GM18868 (cell line): ENCODE measurements around the gene BZW2.
"Not testable (repeated sequence)": the region's sequence is repeated elsewhere in the genome, so short reads cannot be mapped to it uniquely, and the experiment has no call there.

Experiments
- ATAC-seq: cut with Tn5 transposase; IDR thresholded peaks from one replicate; pipeline ENCODE4 v1.9.1; 2021; ENCODE audit warnings: mild to moderate bottlenecking, moderate library complexity; ENCODE audit not compliant: unreplicated experiment

BZW2 gene

GRCh38 chr7:16670021-16670420 lies 24.0 kb downstream of the BZW2 start:
- ATAC-seq = no peak

- ATAC-seq = no peak
These were observed 24.9 kb downstream of the BZW2 start for GRCh38 chr7:16670731-16671344.

DNA sequence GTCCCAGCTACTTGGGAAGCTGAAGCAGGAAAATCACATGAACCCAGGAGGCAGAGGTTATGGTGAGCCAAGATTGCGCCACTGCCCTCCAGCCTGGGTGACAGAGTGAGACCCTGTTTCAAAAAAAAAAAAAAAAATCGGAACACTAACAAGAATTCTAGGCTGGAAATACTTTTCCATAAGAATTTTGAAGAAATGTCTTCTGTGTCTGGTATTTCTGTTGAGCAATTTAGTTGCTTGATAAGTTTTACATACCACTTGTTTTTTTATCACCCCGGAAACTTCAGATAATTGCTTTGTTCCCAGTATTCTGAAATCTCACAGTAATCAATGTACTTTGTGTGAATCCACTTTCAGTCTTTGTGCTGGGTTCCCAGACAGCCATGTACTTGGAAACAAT lies 25.8 kb downstream of the BZW2 start:
- ATAC-seq = no peak

- no peak for ATAC-seq
These were observed 29.3 kb downstream of the BZW2 start for GRCh38 chr7:16675277-16675676.

GRCh38 chr7:16677978-16678494 lies 32.1 kb downstream of the BZW2 start:
- ATAC-seq = no peak

- not testable (repeated sequence) for ATAC-seq
These were observed 32.9 kb downstream of the BZW2 start for GRCh38 chr7:16678645-16679566.

- no peak for ATAC-seq
These were observed 39.0 kb downstream of the BZW2 start for GRCh38 chr7:16684935-16685334.

DNA sequence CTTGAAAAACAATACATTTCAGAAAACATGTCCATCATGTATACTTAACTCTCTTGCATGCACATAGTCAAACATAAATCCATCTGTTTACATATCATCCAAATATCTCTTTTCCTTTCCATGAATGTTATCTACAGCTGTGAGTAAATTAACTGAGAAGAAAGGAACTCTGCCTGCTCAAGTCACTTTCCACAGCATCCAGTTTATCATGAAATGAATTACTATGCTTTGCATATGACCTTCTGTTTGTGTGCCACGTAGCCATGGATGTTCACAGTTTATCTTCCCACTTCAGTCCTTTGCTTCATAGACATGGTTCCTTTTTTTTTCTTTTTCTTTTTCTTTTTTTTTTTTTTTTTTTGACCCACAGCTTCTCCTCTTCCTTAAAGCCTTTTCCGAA lies 39.6 kb downstream of the BZW2 start:
- no peak for ATAC-seq

- no peak for ATAC-seq
These were observed 42.3 kb downstream of the BZW2 start for GRCh38 chr7:16688249-16688648.

DNA sequence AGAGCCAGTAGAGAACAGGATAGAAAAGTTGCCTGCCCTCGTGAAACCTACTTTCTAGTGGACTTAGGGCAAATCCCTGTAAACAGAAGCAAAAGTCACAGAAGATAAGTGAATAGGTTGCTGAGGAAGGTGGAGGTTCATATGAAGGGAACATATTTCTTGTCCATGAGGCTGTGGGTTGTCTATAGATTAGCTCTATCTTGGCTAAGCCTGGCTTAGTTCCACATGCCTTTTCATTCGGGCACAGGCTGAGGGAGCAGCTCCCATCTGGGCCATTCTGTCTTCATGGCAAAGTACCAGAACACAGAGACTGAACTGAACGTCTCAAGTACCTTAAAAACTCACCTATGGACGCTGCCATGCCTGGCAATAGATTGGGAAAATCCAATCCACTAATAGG lies 45.3 kb downstream of the BZW2 start:
- ATAC-seq = no peak

DNA sequence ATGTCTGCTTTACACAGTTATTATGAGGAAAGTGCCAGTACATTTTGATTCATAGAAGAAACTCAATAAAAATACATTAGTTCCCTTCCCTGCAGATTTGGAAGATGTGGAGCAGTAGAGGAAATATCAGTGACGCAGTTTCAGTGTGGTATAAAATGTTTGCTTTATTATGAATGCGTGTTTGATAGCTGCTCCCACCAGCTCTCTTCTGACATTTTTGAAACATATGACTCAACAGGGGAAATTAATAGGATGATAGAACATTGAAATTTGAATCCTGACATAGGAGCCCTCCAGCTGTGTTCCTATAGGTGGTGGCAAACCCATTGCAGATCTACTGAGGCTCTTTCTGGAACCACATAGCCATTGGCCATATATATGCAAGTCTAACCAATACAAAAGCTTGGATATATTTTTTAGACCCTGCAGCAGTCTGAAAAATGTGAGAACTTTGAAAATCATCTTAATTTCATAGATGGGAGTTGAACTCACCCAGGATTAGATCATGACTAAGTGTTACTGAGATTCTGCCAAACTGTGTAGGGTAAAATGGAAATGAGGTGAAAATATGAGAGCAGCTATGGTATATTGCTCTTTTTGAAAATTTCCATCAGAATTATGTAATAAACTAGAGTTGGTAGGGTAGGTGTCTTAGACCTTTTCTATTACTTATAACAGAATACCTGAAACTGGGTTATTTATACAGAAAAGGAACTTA lies 47.8 kb downstream of the BZW2 start:
- ATAC-seq = no peak

- no peak for ATAC-seq
These were observed 48.8 kb downstream of the BZW2 start for GRCh38 chr7:16694806-16695205.

- ATAC-seq = peak; percentile 68
These were observed 49.7 kb downstream of the BZW2 start for GRCh38 chr7:16695621-16696237.

GRCh38 chr7:16697507-16698199 lies 51.7 kb downstream of the BZW2 start:
- no peak for ATAC-seq

GRCh38 chr7:16698200-16698905 lies 52.4 kb downstream of the BZW2 start:
- no peak for ATAC-seq

DNA sequence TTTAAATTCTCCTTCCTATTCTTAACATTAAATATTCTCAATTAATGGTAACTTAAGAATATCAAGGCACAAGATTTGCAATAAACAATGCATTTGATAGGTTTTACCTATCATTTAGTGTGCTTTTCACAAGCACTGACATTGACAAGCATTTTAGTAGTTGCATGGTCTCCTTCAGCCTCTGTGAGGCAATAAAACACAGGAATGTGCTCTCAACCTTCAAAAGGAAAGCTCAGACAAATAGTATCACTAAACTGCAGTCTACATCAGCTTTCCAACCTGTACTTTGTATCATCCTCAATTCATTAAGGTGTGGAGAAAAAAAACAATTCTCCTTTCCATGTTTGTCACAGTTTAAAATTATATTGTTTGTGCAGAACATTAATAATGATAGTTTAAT lies 56.5 kb downstream of the BZW2 start:
- ATAC-seq = no peak

DNA sequence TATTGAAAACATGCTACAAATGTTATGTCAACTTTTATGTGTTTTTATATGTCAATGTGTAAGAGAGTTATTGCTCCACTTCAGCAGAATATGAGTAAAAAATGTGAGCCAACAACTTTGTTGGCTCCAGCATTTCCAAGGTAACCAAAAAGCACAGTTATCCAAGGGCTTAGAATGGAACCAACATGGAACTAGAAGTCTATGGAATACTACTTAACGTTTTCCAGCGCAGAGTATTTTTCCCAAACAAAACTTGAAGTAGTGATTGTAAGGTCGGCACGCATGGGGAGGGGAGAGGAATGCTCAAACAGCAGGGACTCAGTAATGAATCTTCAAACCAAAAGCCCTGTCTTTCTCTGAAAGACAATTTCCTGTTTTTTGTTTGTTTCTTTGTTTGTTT lies 62.5 kb downstream of the BZW2 start:
- ATAC-seq = no peak

GRCh38 chr7:16708980-16709379 lies 63.0 kb downstream of the BZW2 start:
- ATAC-seq = no peak

DNA sequence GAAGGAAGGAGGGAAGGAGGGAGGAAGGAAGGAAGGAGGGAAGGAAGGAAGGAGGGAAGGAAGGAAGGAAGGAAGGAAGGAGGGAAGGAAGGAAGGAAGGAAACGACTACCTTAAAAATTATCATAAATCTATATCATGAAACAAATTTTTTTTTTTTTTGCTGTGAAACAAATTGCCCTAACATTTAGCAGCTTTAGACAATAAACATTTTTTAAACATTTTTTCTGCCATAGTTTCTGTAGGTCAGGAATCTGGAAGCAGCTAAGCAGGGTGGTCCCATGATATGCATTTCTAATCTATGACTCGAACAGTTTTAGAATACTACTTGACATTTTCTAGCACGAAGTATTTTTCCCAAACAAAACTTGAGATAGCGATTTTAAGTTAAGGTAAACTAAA lies 64.7 kb downstream of the BZW2 start:
- no peak for ATAC-seq

DNA sequence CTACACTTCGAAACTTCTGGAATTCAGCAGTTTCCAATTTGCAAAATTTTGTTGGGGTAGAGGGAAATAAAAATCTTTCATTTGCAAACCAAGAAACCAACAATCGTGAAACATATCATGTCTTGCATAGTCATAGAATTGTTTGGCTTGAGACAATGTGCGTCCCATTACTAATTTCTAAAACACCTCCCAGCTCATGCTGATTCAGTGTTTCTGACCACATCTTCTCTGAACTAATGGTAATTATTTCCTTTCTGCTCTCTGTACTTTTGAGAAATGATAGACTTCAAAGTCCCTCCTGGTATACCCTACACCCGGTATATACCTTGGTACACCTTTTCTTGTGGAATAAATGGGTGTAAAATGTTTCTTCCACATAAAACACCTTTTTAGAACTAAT lies 65.7 kb downstream of the BZW2 start:
- ATAC-seq = no peak
